HL-60 (cell line): ENCODE data around the gene LRRC15.

Source experiments
- DNase-seq, 2 experiments: peaks; one replicate each; pipeline ENCODE4 v3.0.0-alpha.2; 2010 to 2020; ENCODE audit warnings: low read depth in 1 of 2, low spot score in 1 of 2
- H3K27ac ChIP-seq: fragments of 250-450 bp; sonication (Bioruptor Pico); replicated peaks from 2 replicates; pipeline ENCODE4 v1.5.1; 2020; ENCODE audit warnings: mild to moderate bottlenecking, moderate library complexity
- H3K27me3 ChIP-seq: fragments of 250-450 bp; sonication (Bioruptor Pico); 2 replicates; pipeline ENCODE4 v1.5.1; 2021; ENCODE audit warnings: mild to moderate bottlenecking, moderate library complexity; ENCODE audit not compliant: insufficient read depth, poor library complexity, severe bottlenecking
- H3K4me3 ChIP-seq: replicated peaks from 2 replicates; pipeline ENCODE4 v1.5.1; 2011; ENCODE audit warnings: mild to moderate bottlenecking, control low read depth, low read length; ENCODE audit not compliant: insufficient read depth
- CTCF ChIP-seq: IDR thresholded peaks from one replicate; pipeline ENCODE4 v1.5.1; 2011; ENCODE audit warnings: low read length, control low read depth, inconsistent platforms; ENCODE audit not compliant: insufficient read depth
- GABPA ChIP-seq: IDR thresholded peaks from 2 replicates; pipeline ENCODE4 v1.6.1; 2012; ENCODE audit warnings: low read depth
- POLR2AphosphoS5 ChIP-seq: IDR thresholded peaks from 2 replicates; pipeline ENCODE4 v1.6.1; 2012; ENCODE audit warnings: low read depth
- REST ChIP-seq: IDR thresholded peaks from 2 replicates; pipeline ENCODE4 v1.6.1; 2012; ENCODE audit warnings: low read depth; ENCODE audit not compliant: insufficient replicate concordance
- SPI1 ChIP-seq: IDR thresholded peaks from 2 replicates; pipeline ENCODE4 v1.6.1; 2012; ENCODE audit warnings: low read depth, mild to moderate bottlenecking, borderline replicate concordance

The LRRC15 gene

GRCh38 chr3:194326968-194327217, 42.6 kb downstream of the LRRC15 start:
- Histone ChIP-seq H3K27ac (no peak overlapping the region), H3K4me3 (no peak overlapping the region), H3K27me3 (no peaks in the 10 kb centered on the region)
- TF ChIP-seq POLR2AphosphoS5: no peak
- no peak for TF ChIP-seq GABPA
- no peak for TF ChIP-seq CTCF
- TF ChIP-seq REST: no peak
- TF ChIP-seq SPI1: no peak
- no peak for DNase-seq

GRCh38 chr3:194326192-194326967, 43.2 kb downstream of the LRRC15 start:
- no peak for DNase-seq
- H3K27me3 ChIP-seq: no peaks in the 10 kb centered on the region
- H3K27ac ChIP-seq: no peak overlapping the region
- no peak for TF ChIP-seq REST
- TF ChIP-seq POLR2AphosphoS5: no peak
- TF ChIP-seq SPI1: no peak
- TF ChIP-seq CTCF: no peak
- TF ChIP-seq GABPA: no peak
- H3K4me3 ChIP-seq: no peak overlapping the region

GRCh38 chr3:194325424-194326153, 44.0 kb downstream of the LRRC15 start:
- no peak overlapping the region for H3K4me3 ChIP-seq
- no peak for DNase-seq

More at GRCh38 chr3:194325424-194326153, 44.0 kb downstream of the LRRC15 start:
- no peak overlapping the region for H3K27ac ChIP-seq
- TF ChIP-seq GABPA (no peak), CTCF (no peak), REST (no peak), SPI1 (no peak), POLR2AphosphoS5 (no peak)
- H3K27me3 ChIP-seq: no peaks in the 10 kb centered on the region
